ENCODE data around the gene C19orf67.
A peak's percentile ranks its signal among the peaks of the same experiment; 100 is the strongest.

C19orf67 gene

DNA sequence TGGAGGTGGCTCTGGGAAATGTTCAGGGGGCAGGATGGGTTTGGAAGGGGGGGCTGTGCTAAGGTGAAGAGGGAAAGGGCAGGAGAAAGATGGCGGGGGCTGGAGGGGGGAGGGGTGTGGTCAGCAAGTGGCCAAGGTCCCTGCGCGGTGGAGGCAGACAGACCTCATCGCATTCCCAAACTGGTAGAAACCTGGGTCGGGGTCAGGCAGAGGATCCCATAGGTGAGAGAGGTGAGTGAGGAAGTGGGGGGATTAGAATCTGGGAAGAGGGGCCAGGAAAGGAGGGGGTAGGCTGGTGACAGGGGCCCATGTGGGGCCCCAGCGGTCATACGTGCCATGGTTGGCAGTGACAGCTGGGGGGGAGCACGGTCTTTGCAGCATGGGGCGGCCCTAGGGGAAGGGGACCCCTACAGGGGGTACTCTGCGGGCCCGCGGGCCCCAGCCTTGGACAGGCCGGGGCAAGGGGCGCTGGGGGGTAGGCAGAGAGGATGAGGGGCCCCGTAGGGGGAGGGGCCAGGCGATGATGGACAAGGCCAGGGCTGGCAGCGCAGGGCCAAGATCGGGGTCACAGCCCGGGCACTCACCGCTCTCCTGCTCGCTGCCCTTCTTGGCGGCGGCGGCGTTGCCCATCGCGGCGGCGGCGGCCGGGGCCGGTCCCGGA lies 31.5 kb upstream of the C19orf67 start:
- no peaks in the 10 kb centered on the region for H3K36me3 ChIP-seq (ENCODE audit: control insufficient read depth in 2 of 2, insufficient read depth in 2 of 2, low read length in 2 of 2)
- H3K27ac ChIP-seq (ENCODE audit: low read length), result peak overlapping the region; percentile 53

GRCh38 chr19:14116525-14116917 lies 30.9 kb upstream of the C19orf67 start:
- Histone ChIP-seq H3K27me3 (ENCODE audit: control insufficient read depth in 1 of 2, insufficient read depth in 2 of 2, low read length in 2 of 2) (no peaks in the 10 kb centered on the region), H3K36me3 (ENCODE audit: control insufficient read depth in 2 of 2, insufficient read depth in 2 of 2, low read length in 2 of 2) (no peaks in the 10 kb centered on the region), H3K9me3 (ENCODE audit: control insufficient read depth in 2 of 2, low read length in 2 of 2) (no peaks in the 10 kb centered on the region), H3K27ac (ENCODE audit: low read length) (peak overlapping the region; percentile 53), H3K4me1 (ENCODE audit: control insufficient read depth, insufficient read depth, low read length) (peaks cover 69% of the 10 kb centered on the region), H3K9ac (ENCODE audit: low read length in 2 of 2) (peak overlapping the region; percentile 72 to 79), H3K4me3 (ENCODE audit: low read length in 2 of 2) (peak overlapping the region; percentile 81 to 83)

More for the DNA sequence above, 31.5 kb upstream of the C19orf67 start:
- peak overlapping the region; percentile 81 to 83 for H3K4me3 ChIP-seq (ENCODE audit: low read length in 2 of 2)
- no peaks in the 10 kb centered on the region for H3K27me3 ChIP-seq (ENCODE audit: control insufficient read depth in 1 of 2, insufficient read depth in 2 of 2, low read length in 2 of 2)
- H3K9ac ChIP-seq (ENCODE audit: low read length in 2 of 2), result peak overlapping the region; percentile 72 to 79
- H3K4me1 ChIP-seq (ENCODE audit: control insufficient read depth, insufficient read depth, low read length), result peaks cover 64% of the 10 kb centered on the region
- no peaks in the 10 kb centered on the region for H3K9me3 ChIP-seq (ENCODE audit: control insufficient read depth in 2 of 2, low read length in 2 of 2)

GRCh38 chr19:14115756-14116155 lies 30.2 kb upstream of the C19orf67 start:
- H3K4me3 ChIP-seq (ENCODE audit: low read length in 2 of 2), result peak overlapping the region; percentile 81 to 83
- no peaks in the 10 kb centered on the region for H3K27me3 ChIP-seq (ENCODE audit: control insufficient read depth in 1 of 2, insufficient read depth in 2 of 2, low read length in 2 of 2)
- no peaks in the 10 kb centered on the region for H3K9me3 ChIP-seq (ENCODE audit: control insufficient read depth in 2 of 2, low read length in 2 of 2)
- no peaks in the 10 kb centered on the region for H3K36me3 ChIP-seq (ENCODE audit: control insufficient read depth in 2 of 2, insufficient read depth in 2 of 2, low read length in 2 of 2)
- peak overlapping the region; percentile 11 for H3K27ac ChIP-seq (ENCODE audit: low read length)
- H3K9ac ChIP-seq (ENCODE audit: low read length in 2 of 2), result peak overlapping the region; percentile 72 to 79
- H3K4me1 ChIP-seq (ENCODE audit: control insufficient read depth, insufficient read depth, low read length), result peaks cover 70% of the 10 kb centered on the region

DNA sequence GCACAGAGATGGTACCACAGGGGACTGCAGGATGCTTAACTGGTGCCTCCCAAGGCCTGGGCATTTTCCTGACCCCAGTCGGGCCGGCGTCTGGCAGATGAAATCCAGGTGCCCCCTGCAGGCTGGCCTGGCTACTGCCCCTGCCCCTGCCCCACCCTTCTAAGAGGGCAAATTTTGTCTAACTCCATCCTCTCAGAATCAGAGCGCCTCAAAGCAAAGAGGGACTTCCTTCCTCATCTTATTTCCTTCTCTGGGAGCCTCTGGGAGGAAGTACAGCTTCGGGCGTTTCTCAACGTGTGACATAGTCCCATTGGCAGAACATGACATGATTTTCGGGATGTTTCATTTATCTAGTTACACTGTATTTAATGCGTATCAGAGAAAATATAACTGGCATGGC lies 29.3 kb upstream of the C19orf67 start:
- peak overlapping the region; percentile 67 for H3K27ac ChIP-seq (ENCODE audit: low read length)
- no peaks in the 10 kb centered on the region for H3K36me3 ChIP-seq (ENCODE audit: control insufficient read depth in 2 of 2, insufficient read depth in 2 of 2, low read length in 2 of 2)
- H3K4me1 ChIP-seq (ENCODE audit: control insufficient read depth, insufficient read depth, low read length), result peaks cover 72% of the 10 kb centered on the region
- no peak overlapping the region for H3K4me3 ChIP-seq (ENCODE audit: low read length in 2 of 2)
- no peak overlapping the region for H3K9ac ChIP-seq (ENCODE audit: low read length in 2 of 2)
- no peaks in the 10 kb centered on the region for H3K9me3 ChIP-seq (ENCODE audit: control insufficient read depth in 2 of 2, low read length in 2 of 2)
- no peaks in the 10 kb centered on the region for H3K27me3 ChIP-seq (ENCODE audit: control insufficient read depth in 1 of 2, insufficient read depth in 2 of 2, low read length in 2 of 2)

DNA sequence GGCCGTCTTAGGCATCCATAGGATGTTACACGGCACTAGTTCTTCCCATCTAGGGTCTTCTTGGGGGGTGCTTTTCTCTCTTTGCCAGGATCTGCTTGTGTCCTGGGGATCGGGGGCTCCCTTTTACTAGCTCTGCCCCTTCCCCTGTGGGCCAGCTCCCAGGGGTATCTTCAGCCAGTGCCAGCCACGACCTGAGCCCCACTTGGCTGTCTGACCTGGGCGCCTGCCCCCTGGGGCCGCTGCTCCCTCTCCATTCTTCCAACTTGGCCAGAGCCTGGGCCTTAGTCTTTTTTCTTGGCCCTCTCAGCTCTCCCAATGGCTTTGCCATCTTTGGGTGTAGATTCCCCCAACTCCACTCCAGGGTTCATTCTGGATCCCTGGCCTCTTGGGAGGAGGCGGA lies 28.9 kb upstream of the C19orf67 start:
- Histone ChIP-seq H3K36me3 (ENCODE audit: control insufficient read depth in 2 of 2, insufficient read depth in 2 of 2, low read length in 2 of 2) (no peaks in the 10 kb centered on the region), H3K9ac (ENCODE audit: low read length in 2 of 2) (peak overlapping the region in 1 of 2 donors; percentile 29), H3K4me1 (ENCODE audit: control insufficient read depth, insufficient read depth, low read length) (peaks cover 69% of the 10 kb centered on the region), H3K27me3 (ENCODE audit: control insufficient read depth in 1 of 2, insufficient read depth in 2 of 2, low read length in 2 of 2) (no peaks in the 10 kb centered on the region), H3K4me3 (ENCODE audit: low read length in 2 of 2) (no peak overlapping the region), H3K9me3 (ENCODE audit: control insufficient read depth in 2 of 2, low read length in 2 of 2) (no peaks in the 10 kb centered on the region), H3K27ac (ENCODE audit: low read length) (peak overlapping the region; percentile 67)

DNA sequence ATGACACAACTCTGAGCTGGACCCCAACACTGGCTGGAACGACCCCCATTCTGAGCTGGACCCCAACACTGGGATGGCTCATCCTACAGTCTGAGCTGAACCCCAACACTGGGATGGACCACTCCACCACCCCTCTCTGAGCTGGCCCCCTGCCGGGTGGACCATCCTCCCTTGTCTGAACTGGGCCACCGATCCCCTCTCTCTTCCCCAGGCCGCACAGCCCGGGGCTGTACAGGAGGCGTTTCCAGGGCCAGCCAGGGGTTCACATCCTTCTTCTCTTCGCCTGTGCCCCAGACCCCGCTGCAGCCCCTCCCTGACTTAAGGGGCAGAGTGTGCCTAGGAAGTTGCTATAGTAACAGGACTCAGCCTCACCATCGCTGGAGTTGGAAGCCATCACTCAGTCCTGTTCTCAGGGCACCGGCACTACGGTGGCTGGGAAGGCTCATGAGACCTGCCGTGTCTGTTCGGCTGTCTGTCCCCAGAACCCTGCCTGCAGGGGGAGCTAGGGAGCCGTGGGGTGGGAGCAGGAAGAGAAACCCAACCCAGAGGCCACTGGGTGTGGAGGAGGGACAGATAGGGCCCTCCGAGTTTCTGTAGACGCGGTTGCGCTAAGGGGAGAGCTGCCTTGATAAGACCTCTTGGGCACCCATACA lies 28.3 kb upstream of the C19orf67 start:
- H3K9me3 ChIP-seq (ENCODE audit: control insufficient read depth in 2 of 2, low read length in 2 of 2), result no peaks in the 10 kb centered on the region
- no peaks in the 10 kb centered on the region for H3K36me3 ChIP-seq (ENCODE audit: control insufficient read depth in 2 of 2, insufficient read depth in 2 of 2, low read length in 2 of 2)
- H3K4me3 ChIP-seq (ENCODE audit: low read length in 2 of 2), result peak overlapping the region in 1 of 2 donors; percentile 60
- H3K27ac ChIP-seq (ENCODE audit: low read length), result peak overlapping the region; percentile 67
- H3K27me3 ChIP-seq (ENCODE audit: control insufficient read depth in 1 of 2, insufficient read depth in 2 of 2, low read length in 2 of 2), result no peaks in the 10 kb centered on the region
- peaks cover 64% of the 10 kb centered on the region for H3K4me1 ChIP-seq (ENCODE audit: control insufficient read depth, insufficient read depth, low read length)
- H3K9ac ChIP-seq (ENCODE audit: low read length in 2 of 2), result peak overlapping the region; percentile 8 to 29

- no peaks in the 10 kb centered on the region for H3K9me3 ChIP-seq (ENCODE audit: control insufficient read depth in 2 of 2, low read length in 2 of 2)
- H3K4me1 ChIP-seq (ENCODE audit: control insufficient read depth, insufficient read depth, low read length), result peaks cover 59% of the 10 kb centered on the region
- peak overlapping the region; percentile 8 to 58 for H3K9ac ChIP-seq (ENCODE audit: low read length in 2 of 2)
- H3K27me3 ChIP-seq (ENCODE audit: control insufficient read depth in 1 of 2, insufficient read depth in 2 of 2, low read length in 2 of 2), result no peaks in the 10 kb centered on the region
- H3K4me3 ChIP-seq (ENCODE audit: low read length in 2 of 2), result peak overlapping the region; percentile 47 to 60
- H3K27ac ChIP-seq (ENCODE audit: low read length), result peak overlapping the region; percentile 67
- no peaks in the 10 kb centered on the region for H3K36me3 ChIP-seq (ENCODE audit: control insufficient read depth in 2 of 2, insufficient read depth in 2 of 2, low read length in 2 of 2)
Measured at GRCh38 chr19:14112809-14113385, 27.3 kb upstream of the C19orf67 start.

- H3K27me3 ChIP-seq (ENCODE audit: control insufficient read depth in 1 of 2, insufficient read depth in 2 of 2, low read length in 2 of 2), result no peaks in the 10 kb centered on the region
- peak overlapping the region; percentile 47 to 60 for H3K4me3 ChIP-seq (ENCODE audit: low read length in 2 of 2)
- no peaks in the 10 kb centered on the region for H3K36me3 ChIP-seq (ENCODE audit: control insufficient read depth in 2 of 2, insufficient read depth in 2 of 2, low read length in 2 of 2)
- no peaks in the 10 kb centered on the region for H3K9me3 ChIP-seq (ENCODE audit: control insufficient read depth in 2 of 2, low read length in 2 of 2)
- H3K4me1 ChIP-seq (ENCODE audit: control insufficient read depth, insufficient read depth, low read length), result peaks cover 66% of the 10 kb centered on the region
- H3K27ac ChIP-seq (ENCODE audit: low read length), result peak overlapping the region; percentile 67
- H3K9ac ChIP-seq (ENCODE audit: low read length in 2 of 2), result peak overlapping the region; percentile 8 to 58
Measured at GRCh38 chr19:14112051-14112808, 26.6 kb upstream of the C19orf67 start.

DNA sequence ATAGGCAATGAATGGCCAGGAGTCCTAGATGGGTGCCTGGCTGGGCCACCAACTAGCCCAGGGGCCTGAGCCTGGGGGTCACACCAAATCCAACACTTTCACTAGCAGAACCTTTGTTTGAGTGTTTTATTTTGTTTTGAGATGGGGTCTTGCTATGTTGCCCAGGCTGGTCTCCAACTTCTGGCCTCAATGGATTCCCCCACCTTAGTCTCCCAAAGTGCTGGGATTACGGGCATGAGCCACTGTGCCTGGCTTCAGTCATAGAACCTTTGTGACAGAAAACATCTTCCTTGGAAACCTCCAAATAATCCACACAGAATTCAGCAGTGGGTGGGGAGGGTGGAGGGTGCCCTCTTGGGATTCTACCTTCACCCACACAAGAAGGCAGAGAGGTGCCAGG lies 25.9 kb upstream of the C19orf67 start:
- Histone ChIP-seq H3K27ac (ENCODE audit: low read length) (no peak overlapping the region), H3K27me3 (ENCODE audit: control insufficient read depth in 1 of 2, insufficient read depth in 2 of 2, low read length in 2 of 2) (no peaks in the 10 kb centered on the region), H3K4me1 (ENCODE audit: control insufficient read depth, insufficient read depth, low read length) (peaks cover 62% of the 10 kb centered on the region), H3K9ac (ENCODE audit: low read length in 2 of 2) (peak overlapping the region in 1 of 2 donors; percentile 2), H3K9me3 (ENCODE audit: control insufficient read depth in 2 of 2, low read length in 2 of 2) (no peaks in the 10 kb centered on the region), H3K36me3 (ENCODE audit: control insufficient read depth in 2 of 2, insufficient read depth in 2 of 2, low read length in 2 of 2) (no peaks in the 10 kb centered on the region), H3K4me3 (ENCODE audit: low read length in 2 of 2) (no peak overlapping the region)

- H3K9me3 ChIP-seq (ENCODE audit: control insufficient read depth in 2 of 2, low read length in 2 of 2), result no peaks in the 10 kb centered on the region
- H3K36me3 ChIP-seq (ENCODE audit: control insufficient read depth in 2 of 2, insufficient read depth in 2 of 2, low read length in 2 of 2), result peaks cover 2 to 3% of the 10 kb centered on the region in 2 donors
- H3K27ac ChIP-seq (ENCODE audit: low read length), result no peak overlapping the region
- peaks cover 54% of the 10 kb centered on the region for H3K4me1 ChIP-seq (ENCODE audit: control insufficient read depth, insufficient read depth, low read length)
- no peaks in the 10 kb centered on the region for H3K27me3 ChIP-seq (ENCODE audit: control insufficient read depth in 1 of 2, insufficient read depth in 2 of 2, low read length in 2 of 2)
- no peak overlapping the region for H3K4me3 ChIP-seq (ENCODE audit: low read length in 2 of 2)
- no peak overlapping the region for H3K9ac ChIP-seq (ENCODE audit: low read length in 2 of 2)
Measured at GRCh38 chr19:14110650-14111049, 25.1 kb upstream of the C19orf67 start.

Measured in stomach smooth muscle (tissue), 2 donors.